Superior temporal gyrus (tissue), 1 donor: ENCODE data around the gene FANCC.
"Not testable (repeated sequence)": the region's sequence is repeated elsewhere in the genome, so short reads cannot be mapped to it uniquely, and the experiment has no call there.

ENCODE experiments used
- DNase-seq: peaks from one replicate; pipeline ENCODE4 v3.0.0-alpha.2; 2016; ENCODE audit errors: extremely low spot score

The FANCC gene

GRCh38 chr9:95329061-95329460 is 11.6 kb upstream of the FANCC start:
- DNase-seq: not testable (repeated sequence)

- DNase-seq: no peak
These were observed 9.8 kb upstream of the FANCC start for GRCh38 chr9:95327239-95327865.

GRCh38 chr9:95325221-95325620 is 7.7 kb upstream of the FANCC start:
- no peak for DNase-seq

- no peak for DNase-seq
These were observed 343 bp upstream of the FANCC start for GRCh38 chr9:95317893-95318211.

GRCh38 chr9:95316794-95317118 is 753 bp downstream of the FANCC start:
- no peak for DNase-seq

GRCh38 chr9:95316274-95316673 is 1.2 kb downstream of the FANCC start:
- DNase-seq: no peak

GRCh38 chr9:95315108-95315746 is 2.3 kb downstream of the FANCC start:
- DNase-seq: no peak

GRCh38 chr9:95313010-95313498 is 4.5 kb downstream of the FANCC start:
- DNase-seq: peak; percentile 53

GRCh38 chr9:95311961-95312360 is 5.5 kb downstream of the FANCC start:
- DNase-seq: no peak

GRCh38 chr9:95307538-95307937 is 10.0 kb downstream of the FANCC start:
- DNase-seq: no peak

GRCh38 chr9:95306819-95307218 is 10.7 kb downstream of the FANCC start:
- DNase-seq: no peak

- DNase-seq: no peak
These were observed 11.6 kb downstream of the FANCC start for GRCh38 chr9:95305770-95306492.

GRCh38 chr9:95302479-95302878 is 15.0 kb downstream of the FANCC start:
- no peak for DNase-seq

- no peak for DNase-seq
These were observed 19.7 kb downstream of the FANCC start for GRCh38 chr9:95297760-95298159.

GRCh38 chr9:95297316-95297715 is 20.2 kb downstream of the FANCC start:
- DNase-seq: no peak

- DNase-seq: no peak
These were observed 20.7 kb downstream of the FANCC start for GRCh38 chr9:95296761-95297160.

GRCh38 chr9:95293296-95293695 is 24.2 kb downstream of the FANCC start:
- not testable (repeated sequence) for DNase-seq

- DNase-seq: no peak
These were observed 25.3 kb downstream of the FANCC start for GRCh38 chr9:95292226-95292625.

GRCh38 chr9:95286151-95286550 is 31.4 kb downstream of the FANCC start:
- no peak for DNase-seq

- DNase-seq: no peak
These were observed 32.2 kb downstream of the FANCC start for GRCh38 chr9:95285307-95285706.

GRCh38 chr9:95284162-95285080 is 33.1 kb downstream of the FANCC start:
- DNase-seq: no peak

GRCh38 chr9:95283673-95284072 is 33.8 kb downstream of the FANCC start:
- DNase-seq: no peak
